ENCODE data around the gene MPI. TPM values are rescaled to one million over a fixed set of nuclear protein-coding genes. Genes with fewer than 3 reads are reported as not detected.

Gene MPI
- total RNA-seq, 4 donors from 2014 or later: 66.7 to 129 (median 98.5) TPM

DNA sequence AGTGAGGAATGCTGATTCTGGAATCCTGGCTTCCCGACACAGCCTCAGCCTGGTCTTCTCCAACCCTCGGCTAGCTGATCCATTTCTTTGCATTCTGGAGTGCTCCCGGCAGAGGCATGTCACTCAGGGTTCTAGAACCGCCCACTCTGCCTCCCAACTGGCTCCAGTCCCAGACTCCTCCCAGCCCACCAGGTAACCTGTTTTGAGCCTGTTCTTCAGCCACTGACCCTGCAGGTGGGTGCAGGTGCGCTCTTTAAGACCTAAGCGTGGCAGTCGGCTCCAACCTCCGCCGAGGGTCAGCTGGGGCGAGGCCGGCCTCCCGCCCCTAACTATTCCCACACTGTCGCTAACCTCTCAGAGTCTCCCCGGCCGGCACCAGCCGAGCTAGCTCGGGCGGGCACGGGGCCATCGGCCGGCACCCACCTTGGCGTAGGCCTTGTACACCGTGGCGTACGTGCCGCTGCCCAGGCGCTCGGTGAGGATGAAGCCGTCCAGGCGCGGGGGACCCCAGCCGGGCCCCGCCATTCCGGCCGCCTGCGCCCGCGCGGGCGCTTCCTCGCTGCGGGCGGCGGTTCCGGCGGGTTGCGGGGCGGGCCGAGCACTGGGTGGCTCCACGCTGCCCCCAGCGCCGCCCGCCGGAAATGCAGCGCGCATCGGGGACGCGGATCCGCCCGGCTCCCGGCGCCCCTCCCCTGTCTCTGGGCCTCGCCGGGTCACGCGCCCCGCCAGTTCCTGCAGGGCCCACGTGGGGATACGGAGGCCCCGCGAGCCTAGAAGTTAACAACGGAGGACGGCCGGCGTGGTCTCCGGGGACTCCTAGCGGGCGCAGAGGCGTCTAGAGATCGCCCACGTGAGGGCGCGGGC lies 47.0 kb upstream of the MPI start, which contains the start of gene ULK3:
Gene ULK3, minus strand, starts transcription at position 576 of the 864 bp plus-strand sequence. Its CDS starts 51 bp downstream, at position 525.
- peaks cover 0 to 35% of the 10 kb centered on the region in 2 donors for H3K36me3 ChIP-seq
- ATAC-seq: peak; percentile 87 to 92
- no peaks in the 10 kb centered on the region for H3K27me3 ChIP-seq
- DNase-seq: peak; percentile 88 to 92
- intact Hi-C loops (cut with DNase I; ENCODE audit: low total_unique reads): loop anchor here (1.0 to 5.0 kb wide), 4 partner anchors 30 to 108 kb away; partner anchors contain the start of genes CSK, FAM219B and SCAMP2
- peaks cover 0 to 24% of the 10 kb centered on the region in 2 donors for H3K4me1 ChIP-seq
- no peaks in the 10 kb centered on the region for H3K9me3 ChIP-seq
- peak; percentile 76 to 77 for TF ChIP-seq POLR2A (IDR thresholded peaks at IDR 0.05)
- TF ChIP-seq, protein P1, sequence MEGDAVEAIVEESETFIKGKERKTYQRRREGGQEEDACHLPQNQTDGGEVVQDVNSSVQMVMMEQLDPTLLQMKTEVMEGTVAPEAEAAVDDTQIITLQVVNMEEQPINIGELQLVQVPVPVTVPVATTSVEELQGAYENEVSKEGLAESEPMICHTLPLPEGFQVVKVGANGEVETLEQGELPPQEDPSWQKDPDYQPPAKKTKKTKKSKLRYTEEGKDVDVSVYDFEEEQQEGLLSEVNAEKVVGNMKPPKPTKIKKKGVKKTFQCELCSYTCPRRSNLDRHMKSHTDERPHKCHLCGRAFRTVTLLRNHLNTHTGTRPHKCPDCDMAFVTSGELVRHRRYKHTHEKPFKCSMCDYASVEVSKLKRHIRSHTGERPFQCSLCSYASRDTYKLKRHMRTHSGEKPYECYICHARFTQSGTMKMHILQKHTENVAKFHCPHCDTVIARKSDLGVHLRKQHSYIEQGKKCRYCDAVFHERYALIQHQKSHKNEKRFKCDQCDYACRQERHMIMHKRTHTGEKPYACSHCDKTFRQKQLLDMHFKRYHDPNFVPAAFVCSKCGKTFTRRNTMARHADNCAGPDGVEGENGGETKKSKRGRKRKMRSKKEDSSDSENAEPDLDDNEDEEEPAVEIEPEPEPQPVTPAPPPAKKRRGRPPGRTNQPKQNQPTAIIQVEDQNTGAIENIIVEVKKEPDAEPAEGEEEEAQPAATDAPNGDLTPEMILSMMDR (IDR thresholded peaks at IDR 0.05 in 4 of 5, conservative IDR thresholded peaks at IDR 0.05 in 1 of 5): peak; percentile 63 to 96 (median 94)
- in situ Hi-C loops (cut with MboI; ENCODE audit: low sequenced_read_pairs in 4 of 4): loop anchor here in 1 of 4 donors (5.0 kb wide), 1 partner anchor 66 kb away; no protein-coding TSS in a partner anchor
- peak within 1 kb of the TSS; percentile 91 to 98 (median 95) for H3K27ac ChIP-seq
- peak within 1 kb of the TSS; percentile 77 to 93 (median 86) for H3K4me3 ChIP-seq

DNA sequence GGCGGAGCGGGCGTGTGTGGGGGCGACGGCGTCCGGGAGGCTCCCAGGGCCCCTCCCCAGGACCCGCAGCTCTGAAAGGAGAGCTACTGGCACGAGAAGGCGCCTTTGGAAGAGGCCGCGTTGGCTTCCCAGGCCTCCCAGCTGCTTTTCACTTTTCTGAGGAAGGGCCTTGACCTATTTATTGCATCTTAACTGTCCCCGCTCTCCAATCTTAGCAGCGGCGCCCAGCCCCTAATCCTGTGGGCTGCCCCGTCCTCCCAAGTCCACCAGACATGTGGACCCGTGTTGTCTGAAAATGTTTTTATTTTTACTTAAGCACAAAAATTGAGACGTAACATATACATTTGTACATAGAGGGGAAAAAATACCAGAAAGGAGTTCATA lies 46.4 kb upstream of the MPI start:
- intact Hi-C loops (cut with DNase I; ENCODE audit: low total_unique reads) (loop anchor here (1.0 to 5.0 kb wide), 4 partner anchors 30 to 107 kb away; partner anchors contain the start of genes CSK, FAM219B and SCAMP2), in situ Hi-C loops (cut with MboI; ENCODE audit: low sequenced_read_pairs in 4 of 4) (loop anchor here in 1 of 4 donors (5.0 kb wide), 1 partner anchor 66 kb away; no protein-coding TSS in a partner anchor)
- H3K9me3 ChIP-seq: no peaks in the 10 kb centered on the region
- ATAC-seq (no peak), DNase-seq (no peak)
- no peaks in the 10 kb centered on the region for H3K27me3 ChIP-seq
- peak overlapping the region; percentile 91 to 98 (median 95) for H3K27ac ChIP-seq
- peaks cover 3 to 29% of the 10 kb centered on the region in 2 donors for H3K4me1 ChIP-seq
- TF ChIP-seq POLR2A (IDR thresholded peaks at IDR 0.05): no peak
- TF ChIP-seq, protein P1 (IDR thresholded peaks at IDR 0.05 in 4 of 5, conservative IDR thresholded peaks at IDR 0.05 in 1 of 5): peak in 1 of 5 experiments; percentile 29
- peak overlapping the region; percentile 77 to 93 (median 86) for H3K4me3 ChIP-seq
- H3K36me3 ChIP-seq: peaks cover 0 to 38% of the 10 kb centered on the region in 2 donors

DNA sequence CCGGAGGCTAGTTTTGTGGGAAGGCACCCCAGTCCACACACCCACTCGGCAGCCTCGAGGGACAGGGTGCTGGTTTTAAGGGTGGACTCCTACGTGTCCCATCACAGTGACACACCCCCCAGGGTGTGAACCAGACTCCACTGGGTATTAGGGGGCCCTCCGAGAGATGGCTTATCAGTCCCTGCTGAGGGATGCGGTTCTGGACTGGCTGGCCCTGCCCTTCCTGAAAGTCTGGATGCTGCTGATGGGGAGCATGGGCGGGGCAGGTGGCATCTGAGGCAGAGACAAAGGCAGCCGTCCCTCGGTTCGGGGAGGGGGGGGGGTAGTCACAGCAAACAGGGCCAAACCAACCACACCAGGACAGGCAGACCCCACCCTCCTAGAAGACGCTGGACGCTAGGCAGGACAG lies 45.9 kb upstream of the MPI start:
- Histone ChIP-seq H3K27ac (peak overlapping the region; percentile 91 to 98 (median 95)), H3K9me3 (no peaks in the 10 kb centered on the region), H3K4me1 (peaks cover 3 to 29% of the 10 kb centered on the region in 2 donors), H3K36me3 (peaks cover 0 to 39% of the 10 kb centered on the region in 2 donors), H3K4me3 (peak overlapping the region in 3 of 4 donors; percentile 77 to 87 (median 84)), H3K27me3 (no peaks in the 10 kb centered on the region)
- DNase-seq: no peak
- in situ Hi-C loops (cut with MboI; ENCODE audit: low sequenced_read_pairs in 4 of 4): loop anchor here in 1 of 4 donors (5.0 kb wide), 1 partner anchor 67 kb away; no protein-coding TSS in a partner anchor
- TF ChIP-seq POLR2A (IDR thresholded peaks at IDR 0.05): no peak
- TF ChIP-seq, protein P1 (IDR thresholded peaks at IDR 0.05 in 4 of 5, conservative IDR thresholded peaks at IDR 0.05 in 1 of 5): no peak
- intact Hi-C loops (cut with DNase I; ENCODE audit: low total_unique reads): loop anchor here (1.0 to 5.0 kb wide), 4 partner anchors 29 to 107 kb away; partner anchors contain the start of genes CSK, FAM219B and SCAMP2
- no peak for ATAC-seq

DNA sequence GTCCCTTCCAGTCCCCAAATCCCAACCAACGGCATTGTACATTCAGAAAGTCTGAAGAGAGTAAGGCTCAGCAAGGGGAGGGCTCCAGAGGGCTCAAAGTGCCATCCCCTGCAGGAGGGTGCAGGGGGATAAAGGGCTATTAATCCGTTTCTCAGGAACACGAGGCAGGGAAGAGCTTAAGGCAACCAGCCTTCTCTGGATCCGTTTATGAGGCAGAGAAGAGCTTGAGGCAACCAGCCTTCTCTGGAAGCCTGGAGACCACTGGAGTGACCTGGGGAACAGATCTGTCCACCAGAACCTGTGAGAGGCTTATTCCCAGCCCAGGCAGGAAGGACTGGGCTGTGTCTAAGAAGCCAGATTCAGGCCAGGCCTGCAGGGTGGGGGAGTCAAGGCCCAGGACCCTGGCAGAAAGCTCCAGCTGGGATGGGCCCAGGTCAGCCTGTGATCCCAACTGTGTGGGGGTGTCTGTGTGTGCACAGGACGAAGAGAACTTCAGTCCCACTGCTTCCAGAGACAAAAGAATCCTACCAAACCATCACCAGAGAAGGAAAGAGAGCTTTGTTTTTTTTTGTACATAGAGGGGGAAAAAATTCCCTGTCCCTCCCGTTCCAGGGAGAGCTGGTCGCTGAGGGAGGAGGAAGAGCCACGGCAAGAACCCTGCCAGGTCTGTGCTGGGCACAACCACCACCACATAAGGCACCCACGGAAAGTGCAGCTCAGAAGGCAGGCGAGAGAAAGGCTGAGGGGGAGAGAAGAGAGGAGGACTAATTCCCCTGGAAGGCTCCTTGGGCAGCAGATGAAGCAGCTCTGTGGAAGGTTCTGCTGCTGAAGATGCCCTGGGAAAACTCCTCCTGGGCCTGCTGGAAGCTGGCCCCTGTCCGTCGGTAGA lies 45.3 kb upstream of the MPI start:
- DNase-seq (no peak), ATAC-seq (no peak)
- peaks cover 3 to 29% of the 10 kb centered on the region in 2 donors for H3K4me1 ChIP-seq
- H3K9me3 ChIP-seq: no peaks in the 10 kb centered on the region
- in situ Hi-C loops (cut with MboI; ENCODE audit: low sequenced_read_pairs in 4 of 4) (loop anchor here in 1 of 4 donors (5.0 kb wide), 1 partner anchor 67 kb away; no protein-coding TSS in a partner anchor), intact Hi-C loops (cut with DNase I; ENCODE audit: low total_unique reads) (loop anchor here (5.0 kb wide), 1 partner anchor 62 kb away; the partner anchor contains the start of gene CSK)
- H3K27me3 ChIP-seq: no peaks in the 10 kb centered on the region
- H3K36me3 ChIP-seq: peaks cover 0 to 46% of the 10 kb centered on the region in 2 donors
- H3K27ac ChIP-seq: peak overlapping the region; percentile 91 to 98 (median 95)
- TF ChIP-seq, protein P1 (IDR thresholded peaks at IDR 0.05 in 4 of 5, conservative IDR thresholded peaks at IDR 0.05 in 1 of 5): no peak
- TF ChIP-seq POLR2A (IDR thresholded peaks at IDR 0.05): no peak
- no peak overlapping the region for H3K4me3 ChIP-seq

All from gastrocnemius medialis (tissue), 4 donors.